Karpas-422 (cell line): ENCODE measurements around the gene COPS6. TPM values are rescaled to one million over a fixed set of nuclear protein-coding genes. Genes with fewer than 3 reads are reported as not detected.
A peak's percentile ranks its signal among the peaks of the same experiment; 100 is the strongest.

Experiments
- DNase-seq: peaks from one replicate; pipeline ENCODE4 v3.0.0-alpha.2; 2015
- H2AFZ ChIP-seq: fragments of 200-600 bp; sonication (generic); 2 replicates; pipeline ENCODE4 v1.6.1; 2014; ENCODE audit warnings: antibody characterized with exemption, low read length, mixed read lengths
- H3K27ac ChIP-seq: fragments of 200-600 bp; sonication (generic); 2 replicates; pipeline ENCODE4 v1.5.1; 2014; ENCODE audit warnings: mild to moderate bottlenecking, low read length, moderate library complexity
- H3K27me3 ChIP-seq: fragments of 200-600 bp; sonication (generic); 2 replicates; pipeline ENCODE4 v1.6.1; 2014; ENCODE audit warnings: low read length, mixed read lengths
- H3K36me3 ChIP-seq: fragments of 200-600 bp; sonication (generic); 2 replicates; pipeline ENCODE4 v1.6.1; 2014; ENCODE audit warnings: low read length, mixed read lengths; ENCODE audit not compliant: insufficient read depth
- H3K4me1 ChIP-seq: fragments of 200-600 bp; sonication (generic); 2 replicates; pipeline ENCODE4 v1.6.1; 2014; ENCODE audit warnings: mild to moderate bottlenecking, low read length, mixed read lengths
- H3K4me2 ChIP-seq: fragments of 200-600 bp; sonication (generic); 2 replicates; pipeline ENCODE4 v1.6.1; 2014; ENCODE audit warnings: low read length, low read depth, mild to moderate bottlenecking; ENCODE audit not compliant: poor library complexity, severe bottlenecking
- H3K4me3 ChIP-seq: fragments of 200-600 bp; sonication (generic); 2 replicates; pipeline ENCODE4 v1.5.1; 2014; ENCODE audit warnings: mild to moderate bottlenecking, antibody characterized with exemption, low read length, mixed read lengths
- H3K79me2 ChIP-seq: fragments of 200-600 bp; sonication (generic); 2 replicates; pipeline ENCODE4 v1.6.1; 2014; ENCODE audit warnings: mild to moderate bottlenecking, low read length, mixed read lengths
- H3K9ac ChIP-seq: fragments of 200-600 bp; sonication (generic); 2 replicates; pipeline ENCODE4 v1.6.0; 2014; ENCODE audit warnings: low read length
- H3K9me2 ChIP-seq: fragments of 200-600 bp; sonication (generic), shearing (Covaris generic); replicated peaks from 2 replicates; pipeline ENCODE4 v1.6.0; 2014; ENCODE audit warnings: mild to moderate bottlenecking, low read length, moderate library complexity; ENCODE audit not compliant: insufficient read depth
- H3K9me3 ChIP-seq: fragments of 300-700, 200-600 bp; sonication (generic); 2 replicates; pipeline ENCODE4 v1.6.1; 2014; ENCODE audit warnings: low read length, mixed read lengths
- H4K20me1 ChIP-seq: fragments of 200-600 bp; sonication (generic); 2 replicates; pipeline ENCODE4 v1.6.1; 2014; ENCODE audit warnings: mild to moderate bottlenecking, antibody characterized with exemption, low read length, low read depth; ENCODE audit not compliant: insufficient read depth
- total RNA-seq: library from RNA; depleted of rRNA; stranded (reverse); fragments of >200 nt; shearing (Covaris generic); gene quantifications from 2 replicates; pipeline ENCODE4 v1.2.3, GENCODE V29; 2014; ENCODE audit warnings: low replicate concordance

The COPS6 gene
- total RNA-seq, 1 experiment from 2014 or later, result 52.7 TPM

DNA sequence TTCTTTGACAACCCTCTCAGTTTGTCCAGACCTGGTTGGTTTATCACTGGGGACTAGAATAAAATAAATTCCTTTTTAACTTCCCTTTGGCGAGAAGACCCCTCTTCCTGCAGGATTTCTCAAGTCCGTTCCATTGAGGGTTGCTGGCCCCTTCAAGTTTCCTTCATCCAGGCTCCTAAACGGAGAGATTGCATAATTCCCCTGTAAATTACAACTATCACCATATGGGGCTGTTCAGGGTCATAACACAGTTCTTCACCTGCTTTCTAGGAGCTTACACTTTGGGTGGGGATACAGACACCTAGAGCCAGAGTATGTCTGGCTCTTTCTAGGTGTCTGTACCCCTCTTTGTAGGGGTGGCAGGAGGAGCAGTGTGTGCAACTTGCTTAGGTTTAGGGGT, 3.3 kb upstream of the COPS6 start:
- no peaks in the 10 kb centered on the region; the same call in 1 of the 2 replicates for H3K36me3 ChIP-seq
- no peak overlapping the region for H2AFZ ChIP-seq
- no peaks in the 10 kb centered on the region for H3K9me3 ChIP-seq
- no peak overlapping the region for H3K4me2 ChIP-seq
- H3K9me2 ChIP-seq, result no peaks in the 10 kb centered on the region
- H3K79me2 ChIP-seq, result peaks cover 21% of the 10 kb centered on the region
- H3K4me3 ChIP-seq, result no peak overlapping the region
- H3K27ac ChIP-seq, result no peak overlapping the region
- DNase-seq, result no peak
- H3K4me1 ChIP-seq, result peaks cover 32% of the 10 kb centered on the region
- no peaks in the 10 kb centered on the region for H4K20me1 ChIP-seq
- H3K27me3 ChIP-seq, result no peaks in the 10 kb centered on the region
- H3K9ac ChIP-seq, result no peak overlapping the region

DNA sequence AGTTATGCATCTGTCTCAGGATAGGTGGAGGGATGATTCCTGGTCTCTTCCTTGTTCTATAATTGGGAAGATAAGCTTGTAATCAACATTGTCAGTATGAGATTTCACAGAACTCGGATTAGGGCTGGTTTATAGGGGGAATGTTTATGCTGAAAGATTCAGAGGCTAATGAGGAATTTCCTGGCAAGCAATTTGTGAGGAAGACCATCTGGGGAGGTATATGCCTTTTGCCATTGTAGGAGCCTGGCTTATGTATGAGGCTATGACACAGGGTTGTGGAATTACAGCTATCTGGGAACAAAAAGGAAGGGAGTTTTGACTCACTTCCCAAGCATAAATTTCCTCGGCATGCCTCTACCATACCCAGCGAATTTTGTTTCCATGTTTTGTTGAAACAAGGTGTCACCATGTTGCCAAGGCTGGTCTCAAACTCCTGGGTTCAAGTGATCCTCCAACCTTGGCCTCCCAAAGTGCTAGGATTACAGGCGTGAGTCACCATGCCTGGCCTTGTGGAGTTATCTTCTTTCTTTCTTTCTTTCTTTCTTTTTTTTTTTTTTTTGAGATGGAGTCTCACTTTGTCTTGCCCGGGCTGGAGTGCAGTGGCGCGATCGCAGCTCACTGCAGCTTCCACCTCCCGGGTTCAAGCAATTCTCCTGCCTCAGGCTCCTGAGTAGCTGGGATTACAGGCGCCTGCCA, 1.6 kb upstream of the COPS6 start:
- Histone ChIP-seq H3K9me2 (no peaks in the 10 kb centered on the region), H2AFZ (no peak overlapping the region), H3K27me3 (no peaks in the 10 kb centered on the region), H3K4me1 (peaks cover 27% of the 10 kb centered on the region), H3K4me3 (no peak overlapping the region), H4K20me1 (no peaks in the 10 kb centered on the region), H3K36me3 (no peaks in the 10 kb centered on the region; the same call in 1 of the 2 replicates), H3K79me2 (peaks cover 11% of the 10 kb centered on the region), H3K4me2 (no peak overlapping the region), H3K9ac (no peak overlapping the region), H3K27ac (no peak overlapping the region), H3K9me3 (no peaks in the 10 kb centered on the region)
- no peak for DNase-seq

DNA sequence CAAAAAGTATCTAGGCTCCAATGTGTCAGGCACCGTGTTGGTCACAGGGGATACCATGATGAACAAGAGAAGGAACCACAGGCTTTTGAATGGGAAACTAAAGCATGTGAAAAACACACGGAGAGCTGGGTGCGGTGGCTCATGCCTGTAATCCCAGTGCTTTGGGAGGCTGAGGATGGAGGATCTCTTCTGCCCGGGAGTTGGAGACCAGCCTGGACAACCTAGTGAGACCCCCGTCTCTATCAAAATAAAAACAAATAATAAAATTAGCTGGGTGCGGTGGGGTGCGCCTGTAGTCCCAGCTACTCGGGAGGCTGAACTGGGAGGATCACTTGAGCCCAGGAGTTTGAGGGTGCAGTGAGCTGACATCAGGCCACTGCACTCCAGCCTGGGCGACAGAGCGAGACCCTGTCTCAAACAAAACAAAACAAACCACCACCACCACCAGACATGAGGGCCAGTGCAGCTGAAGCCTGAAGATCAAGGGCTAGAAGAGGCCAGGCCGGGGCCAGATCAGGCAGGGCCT, 611 bp upstream of the COPS6 start:
- peak; percentile 59 for DNase-seq
- Histone ChIP-seq H3K79me2 (peaks cover 11% of the 10 kb centered on the region), H3K4me3 (peak overlapping the region; percentile 96), H4K20me1 (no peaks in the 10 kb centered on the region), H3K27ac (peak overlapping the region; percentile 55; the same call in 1 of the 2 replicates), H3K9me2 (no peaks in the 10 kb centered on the region), H3K9ac (peak overlapping the region; percentile 94), H3K36me3 (peaks cover 4% of the 10 kb centered on the region; the same call in 1 of the 2 replicates), H3K27me3 (no peaks in the 10 kb centered on the region), H3K4me2 (peak overlapping the region; percentile 96), H3K4me1 (peaks cover 20% of the 10 kb centered on the region), H2AFZ (peak overlapping the region; percentile 77), H3K9me3 (no peaks in the 10 kb centered on the region)

DNA sequence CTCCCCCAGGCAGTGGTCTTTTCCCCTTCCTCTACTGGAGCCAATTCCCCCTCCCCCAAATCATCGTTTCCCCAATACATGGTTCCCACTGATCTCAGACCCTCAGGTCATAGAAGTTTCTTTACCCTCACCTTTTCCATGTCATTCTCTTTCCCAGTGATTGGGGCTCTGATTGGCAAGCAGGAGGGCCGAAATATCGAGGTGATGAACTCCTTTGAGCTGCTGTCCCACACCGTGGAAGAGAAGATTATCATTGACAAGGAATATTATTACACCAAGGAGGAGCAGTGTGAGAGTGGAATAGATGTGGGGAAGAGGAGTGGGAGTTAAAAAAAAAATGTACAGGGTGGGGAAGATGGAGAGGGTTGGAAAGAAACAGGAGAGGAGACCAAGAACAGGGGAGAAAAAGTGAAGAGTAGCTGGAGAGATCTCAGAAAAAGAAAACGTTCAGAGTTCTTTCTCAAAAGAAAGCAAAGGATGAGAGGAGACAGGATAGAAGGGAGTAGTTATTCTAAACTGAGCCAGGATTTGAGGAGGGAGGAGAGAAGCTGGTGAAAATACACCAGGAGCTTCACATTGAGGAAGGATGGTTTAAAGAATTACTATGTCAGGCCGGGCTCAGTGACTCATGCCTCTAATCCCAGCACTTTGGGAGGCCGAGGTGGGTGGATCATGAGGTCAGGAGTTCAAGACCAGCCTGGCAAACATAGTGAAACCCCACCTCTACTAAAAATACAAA, 858 bp downstream of the COPS6 start:
- Histone ChIP-seq H3K9me3 (no peaks in the 10 kb centered on the region), H3K9ac (peak overlapping the region; percentile 94), H3K4me2 (peak overlapping the region; percentile 96), H3K27ac (peak overlapping the region; percentile 55; the same call in 1 of the 2 replicates), H3K36me3 (peaks cover 17% of the 10 kb centered on the region; the same call in 1 of the 2 replicates), H3K4me1 (peaks cover 20% of the 10 kb centered on the region), H4K20me1 (no peaks in the 10 kb centered on the region), H3K4me3 (peak overlapping the region; percentile 96), H2AFZ (no peak overlapping the region; the same call in 1 of the 2 replicates), H3K9me2 (no peaks in the 10 kb centered on the region), H3K79me2 (peaks cover 11% of the 10 kb centered on the region), H3K27me3 (no peaks in the 10 kb centered on the region)
- DNase-seq, result no peak

DNA sequence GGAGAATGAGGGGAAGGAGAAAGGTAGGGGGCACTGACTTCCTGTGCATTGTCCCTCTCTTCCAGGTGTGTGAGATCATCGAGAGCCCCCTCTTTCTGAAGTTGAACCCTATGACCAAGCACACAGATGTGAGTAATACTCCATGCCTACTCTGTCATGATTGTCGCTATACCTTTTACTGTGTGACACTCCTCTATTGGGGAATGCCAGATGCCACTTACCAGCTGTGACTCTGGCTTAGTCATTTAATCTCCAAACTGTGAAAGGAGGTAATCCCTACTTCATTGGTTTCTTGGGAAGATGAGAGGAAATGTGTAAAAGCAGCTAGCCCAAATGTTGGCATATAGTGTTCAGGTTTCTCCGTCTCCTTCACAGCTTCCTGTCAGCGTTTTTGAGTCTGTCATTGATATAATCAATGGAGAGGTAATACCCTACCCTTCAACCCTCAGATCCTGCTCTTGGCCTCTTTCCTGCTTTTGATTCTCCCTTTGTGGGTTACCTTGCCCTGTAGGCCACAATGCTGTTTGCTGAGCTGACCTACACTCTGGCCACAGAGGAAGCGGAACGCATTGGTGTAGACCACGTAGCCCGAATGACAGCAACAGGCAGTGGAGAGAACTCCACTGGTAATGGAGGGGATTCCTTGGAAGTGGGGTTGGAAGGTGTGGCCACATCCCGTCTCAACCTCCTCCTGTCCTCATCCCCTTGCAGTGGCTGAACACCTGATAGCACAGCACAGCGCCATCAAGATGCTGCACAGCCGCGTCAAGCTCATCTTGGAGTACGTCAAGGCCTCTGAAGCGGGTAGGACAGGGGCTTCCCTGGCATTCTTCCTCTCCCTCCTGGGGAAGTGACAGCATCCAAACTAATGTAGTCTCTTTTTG, 2.0 kb downstream of the COPS6 start:
- Histone ChIP-seq H3K79me2 (peaks cover 11% of the 10 kb centered on the region), H3K4me3 (no peak overlapping the region), H3K36me3 (peaks cover 25% of the 10 kb centered on the region; the same call in 1 of the 2 replicates), H3K9me3 (no peaks in the 10 kb centered on the region), H3K4me2 (no peak overlapping the region), H3K9ac (no peak overlapping the region), H3K27ac (no peak overlapping the region), H3K27me3 (no peaks in the 10 kb centered on the region), H3K9me2 (no peaks in the 10 kb centered on the region), H3K4me1 (peaks cover 20% of the 10 kb centered on the region), H2AFZ (no peak overlapping the region), H4K20me1 (0 out of 2 replicates have a peak, but pooled peaks cover 3% of the 10 kb centered on the region)
- DNase-seq, result no peak

DNA sequence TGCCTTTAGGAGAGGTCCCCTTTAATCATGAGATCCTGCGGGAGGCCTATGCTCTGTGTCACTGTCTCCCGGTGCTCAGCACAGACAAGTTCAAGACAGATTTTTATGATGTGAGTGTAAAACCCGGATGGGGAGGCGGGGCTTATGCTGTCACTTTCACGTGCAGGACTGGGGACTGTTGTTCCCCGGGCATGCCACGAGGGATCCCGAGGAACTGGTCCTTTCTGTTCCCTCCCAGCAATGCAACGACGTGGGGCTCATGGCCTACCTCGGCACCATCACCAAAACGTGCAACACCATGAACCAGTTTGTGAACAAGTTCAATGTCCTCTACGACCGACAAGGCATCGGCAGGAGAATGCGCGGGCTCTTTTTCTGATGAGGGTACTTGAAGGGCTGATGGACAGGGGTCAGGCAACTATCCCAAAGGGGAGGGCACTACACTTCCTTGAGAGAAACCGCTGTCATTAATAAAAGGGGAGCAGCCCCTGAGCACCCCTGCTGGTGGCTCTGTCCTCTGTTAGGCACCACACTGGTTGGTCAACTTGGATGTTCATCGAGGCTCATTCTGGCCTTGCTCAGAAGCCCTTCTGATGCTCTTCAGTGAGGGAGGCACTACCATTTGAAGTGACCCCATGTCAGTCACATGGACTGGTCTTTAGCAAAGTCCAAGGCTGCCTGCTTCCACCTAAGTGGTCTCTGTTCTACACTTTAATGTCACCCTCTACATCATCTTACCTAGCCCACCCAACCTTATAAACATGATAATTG, 2.8 kb downstream of the COPS6 start:
- Histone ChIP-seq H3K4me3 (no peak overlapping the region), H3K9me3 (no peaks in the 10 kb centered on the region), H3K4me1 (peaks cover 20% of the 10 kb centered on the region), H3K4me2 (no peak overlapping the region), H3K9ac (no peak overlapping the region), H3K36me3 (peaks cover 31% of the 10 kb centered on the region; the same call in 1 of the 2 replicates), H3K27ac (no peak overlapping the region), H2AFZ (no peak overlapping the region), H3K27me3 (no peaks in the 10 kb centered on the region), H3K9me2 (no peaks in the 10 kb centered on the region), H4K20me1 (0 out of 2 replicates have a peak, but pooled peaks cover 3% of the 10 kb centered on the region), H3K79me2 (peaks cover 11% of the 10 kb centered on the region)
- peak; percentile 59 for DNase-seq

DNA sequence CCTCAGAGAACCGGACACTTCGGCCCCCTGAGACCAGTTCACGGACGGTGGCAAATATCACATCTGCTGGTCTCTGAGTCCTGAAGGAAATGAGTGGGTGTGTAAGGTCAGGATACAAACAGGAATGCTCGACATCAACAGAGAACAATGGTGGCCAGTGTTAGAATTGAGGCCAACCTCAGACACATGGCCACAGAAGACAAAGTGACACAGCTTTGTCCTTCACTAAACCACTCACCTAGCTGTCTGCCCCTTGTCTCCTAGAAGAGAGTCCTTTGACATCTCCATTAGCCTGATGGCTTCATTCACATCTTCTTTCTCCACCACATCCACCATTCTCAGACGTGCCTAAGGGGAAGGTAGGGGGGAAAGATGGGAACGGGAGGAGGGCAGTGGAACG, 4.3 kb downstream of the COPS6 start:
- H3K4me2 ChIP-seq, result no peak overlapping the region
- H3K27me3 ChIP-seq, result no peaks in the 10 kb centered on the region
- no peak for DNase-seq

More for the DNA sequence above, 4.3 kb downstream of the COPS6 start:
- H3K9ac ChIP-seq, result no peak overlapping the region
- peaks cover 41% of the 10 kb centered on the region; the same call in 1 of the 2 replicates for H3K36me3 ChIP-seq
- H3K4me3 ChIP-seq, result no peak overlapping the region
- peaks cover 12% of the 10 kb centered on the region for H3K79me2 ChIP-seq
- H3K4me1 ChIP-seq, result peaks cover 18% of the 10 kb centered on the region
- no peaks in the 10 kb centered on the region for H3K9me3 ChIP-seq
- H3K9me2 ChIP-seq, result no peaks in the 10 kb centered on the region
- H4K20me1 ChIP-seq, result 0 out of 2 replicates have a peak, but pooled peaks cover 3% of the 10 kb centered on the region
- no peak overlapping the region for H2AFZ ChIP-seq
- no peak overlapping the region for H3K27ac ChIP-seq
